SK-N-SH (cell line): ENCODE data around the gene PLK2. TPM values are rescaled to one million over a fixed set of nuclear protein-coding genes. Genes with fewer than 3 reads are reported as not detected.

Source experiments
- CTCF ChIA-PET: fragments of 300-600, 350-600 bp; formaldehyde crosslinking; extraction: SDS; loops from one replicate; lab custom pipeline; 2021; lab: Yijun Ruan, JAX
- POLR2A ChIA-PET: fragments of 350-600 bp; sonication (Branson Sonifier 250); formaldehyde crosslinking; extraction: SDS; loops from one replicate; lab custom pipeline; 2020; ENCODE audit warnings: antibody characterized with exemption, inconsistent platforms; lab: Yijun Ruan, JAX
- DNase-seq: peaks from one replicate; pipeline ENCODE4 v3.0.0; 2012
- H2AFZ ChIP-seq: fragments of 200-600 bp; sonication (generic); 2 replicates; pipeline ENCODE4 v1.8.1; 2016; ENCODE audit warnings: antibody characterized with exemption, mild to moderate bottlenecking, low read depth
- H3F3A ChIP-seq: fragments of 200-600 bp; sonication (generic); replicated peaks from 2 replicates; pipeline ENCODE3; 2016; ENCODE audit warnings: antibody characterized with exemption, mild to moderate bottlenecking; ENCODE audit not compliant: insufficient read depth
- H3K27ac ChIP-seq, 2 experiments: fragments of 200-500 bp in 1 of 2; fragments of 200-600 bp in 1 of 2; sonication (Bioruptor generic) in 1 of 2; sonication (generic), shearing (Covaris generic) in 1 of 2; 2 replicates each; pipeline versions ENCODE4 v1.5.1 to v1.6.1; 2014 to 2016; ENCODE audit warnings: low read depth in 2 of 2, inconsistent platforms in 1 of 2, low read length in 1 of 2, mild to moderate bottlenecking in 1 of 2, mixed read lengths in 1 of 2
- H3K27me3 ChIP-seq: fragments of 200-600 bp; sonication (generic), shearing (Covaris generic); 2 replicates; pipeline ENCODE4 v1.6.1; 2016; ENCODE audit warnings: mixed run types; ENCODE audit not compliant: insufficient read depth
- H3K36me3 ChIP-seq, 2 experiments: fragments of 200-500 bp in 1 of 2; fragments of 200-600 bp in 1 of 2; sonication (Bioruptor generic) in 1 of 2; sonication (generic) in 1 of 2; replicated peaks in 1 of 2; 2 replicates each; pipeline versions ENCODE3 to v1.5.1; 2014 to 2016; ENCODE audit warnings: low read length in 1 of 2, mild to moderate bottlenecking in 1 of 2; ENCODE audit not compliant: insufficient read depth in 2 of 2, control insufficient read depth in 1 of 2
- H3K4me1 ChIP-seq, 2 experiments: fragments of 200-500 bp in 1 of 2; fragments of 200-600 bp in 1 of 2; sonication (Bioruptor generic) in 1 of 2; sonication (generic), shearing (Covaris generic) in 1 of 2; 2 replicates each; pipeline versions ENCODE4 v1.5.1 to v1.6.1; 2014 to 2016; ENCODE audit warnings: low read depth in 1 of 2, low read length in 1 of 2, mixed run types in 1 of 2; ENCODE audit not compliant: insufficient read depth in 2 of 2, control insufficient read depth in 1 of 2
- H3K4me2 ChIP-seq: fragments of 200-600 bp; sonication (generic), shearing (Covaris generic); 2 replicates; pipeline ENCODE4 v1.6.1; 2017; ENCODE audit warnings: mixed run types
- H3K4me3 ChIP-seq, 2 experiments: fragments of 200-500 bp in 1 of 2; fragments of 200-600 bp in 1 of 2; sonication (Bioruptor generic) in 1 of 2; sonication (generic), shearing (Covaris generic) in 1 of 2; 2 replicates each; pipeline versions ENCODE4 v1.5.1 to v1.8.1; 2014 to 2016; ENCODE audit warnings: low read depth in 2 of 2, inconsistent platforms in 1 of 2, low read length in 1 of 2, mild to moderate bottlenecking in 1 of 2, mixed read lengths in 1 of 2, moderate library complexity in 1 of 2
- H3K79me2 ChIP-seq: fragments of 200-600 bp; sonication (generic); 2 replicates; pipeline ENCODE4 v1.8.1; 2017; ENCODE audit warnings: mild to moderate bottlenecking; ENCODE audit not compliant: insufficient read depth
- H3K9ac ChIP-seq: fragments of 200-600 bp; sonication (generic); 2 replicates; pipeline ENCODE4 v1.6.1; 2017; ENCODE audit warnings: mixed run types
- H3K9me2 ChIP-seq: fragments of 200-600 bp; sonication (generic); 2 replicates; pipeline ENCODE4 v1.6.1; 2017; ENCODE audit warnings: mixed run types
- H3K9me3 ChIP-seq: fragments of 200-600 bp; sonication (generic); 2 replicates; pipeline ENCODE4 v1.6.1; 2017; ENCODE audit warnings: mixed run types, mild to moderate bottlenecking, moderate library complexity
- H4K20me1 ChIP-seq: fragments of 200-600 bp; sonication (generic); 2 replicates; pipeline ENCODE4 v1.6.1; 2017; ENCODE audit warnings: mild to moderate bottlenecking, mixed run types; ENCODE audit not compliant: insufficient read depth
- CTCF ChIP-seq: fragments of 200-600 bp; sonication (generic); IDR thresholded peaks from 2 replicates; pipeline ENCODE4 v1.6.1; 2017; ENCODE audit warnings: antibody characterized with exemption, mild to moderate bottlenecking, moderate library complexity
- EP300 ChIP-seq, 2 experiments: IDR thresholded peaks; 2 replicates each; pipeline versions ENCODE4 v1.4.0 to v1.6.1; 2012; ENCODE audit warnings: borderline replicate concordance in 1 of 2, low read depth in 1 of 2, low read length in 1 of 2
- MAX ChIP-seq: IDR thresholded peaks from 2 replicates; pipeline ENCODE4 v1.4.0; 2012; ENCODE audit warnings: low read depth
- PBX3 ChIP-seq: IDR thresholded peaks from 2 replicates; pipeline ENCODE4; 2012
- RAD21 ChIP-seq: IDR thresholded peaks from 2 replicates; pipeline ENCODE4 v1.6.1; 2012; ENCODE audit warnings: mild to moderate bottlenecking, low read length
- REST ChIP-seq: IDR thresholded peaks from 2 replicates; pipeline ENCODE4 v1.6.1; 2012; ENCODE audit warnings: mild to moderate bottlenecking, low read depth, low read length, moderate library complexity
- RXRA ChIP-seq: IDR thresholded peaks from 2 replicates; pipeline ENCODE4 v1.4.0; 2012; ENCODE audit warnings: low read depth, mild to moderate bottlenecking, borderline replicate concordance
- SMC3 ChIP-seq: IDR thresholded peaks from 2 replicates; pipeline ENCODE4 v1.6.1; 2012; ENCODE audit warnings: low read depth, low read length, improper control_type of control experiment
- TEAD4 ChIP-seq: IDR thresholded peaks from 2 replicates; pipeline ENCODE4 v1.4.0; 2012; ENCODE audit warnings: mild to moderate bottlenecking, borderline replicate concordance; ENCODE audit not compliant: insufficient read depth
- USF1 ChIP-seq: IDR thresholded peaks from 2 replicates; pipeline ENCODE4 v1.4.0; 2012; ENCODE audit warnings: low read depth, borderline replicate concordance
- USF2 ChIP-seq: fragments of 150-350 bp; IDR thresholded peaks from 2 replicates; pipeline ENCODE4 v1.6.1; 2017; ENCODE audit warnings: antibody characterized with exemption, low read length, low read depth, borderline replicate concordance
- YY1 ChIP-seq: IDR thresholded peaks from 2 replicates; pipeline ENCODE4 v1.4.0; 2012; ENCODE audit warnings: low read depth, mild to moderate bottlenecking
- ZBTB33 ChIP-seq: IDR thresholded peaks from 2 replicates; pipeline ENCODE4 v1.4.0; 2012; ENCODE audit warnings: low read depth, borderline replicate concordance
- WGBS: methylation state at CpG from one replicate; pipeline ENCODE4 v1.1.6; 2017; ENCODE audit warnings: low lambda C conversion rate; 5-methylcytosine and 5-hydroxymethylcytosine counted together
- polyA plus RNA-seq, 3 experiments: library from polyadenylated mRNA; depleted of rRNA; stranded (reverse); fragments of >200 nt; gene quantifications; 2 replicates each; pipeline ENCODE4 v1.2.3, GENCODE V29; 2012

PLK2 gene
- polyA plus RNA-seq, 1 of the 3 experiments (the other 2 are of a cell fraction), result 157 TPM

GRCh38 chr5:58405175-58405574 lies 54.7 kb downstream of the PLK2 start:
- H3K36me3 ChIP-seq, result no peaks in the 10 kb centered on the region
- no peaks in the 10 kb centered on the region for H3K9me2 ChIP-seq
- DNase-seq, result no peak
- CTCF ChIA-PET, result interaction anchor here (1.1 kb wide), 1 partner anchor 10 kb away, joined by 4 read pairs; no protein-coding TSS in a partner anchor
- H3K4me1 ChIP-seq, result peaks cover 0 to 9% of the 10 kb centered on the region in 2 experiments; a peak in 2 of 4 replicates
- no peak overlapping the region for H3K4me3 ChIP-seq
- no peaks in the 10 kb centered on the region for H3K9me3 ChIP-seq
- H3F3A ChIP-seq, result peaks cover 12% of the 10 kb centered on the region
- H3K79me2 ChIP-seq, result no peaks in the 10 kb centered on the region
- 50% methylated on average over 2 of the region's 2 CpGs for WGBS
- no peak overlapping the region for H3K27ac ChIP-seq
- no peak overlapping the region for H3K4me2 ChIP-seq
- no peaks in the 10 kb centered on the region for H4K20me1 ChIP-seq
- POLR2A ChIA-PET, result no interaction called here
- TF ChIP-seq SMC3, result no peak
- TF ChIP-seq PBX3, result no peak
- no peak for TF ChIP-seq USF2
- no peak for TF ChIP-seq ZBTB33
- TF ChIP-seq USF1, result no peak
- TF ChIP-seq RAD21, result no peak
- no peak for TF ChIP-seq CTCF
- TF ChIP-seq TEAD4, result no peak
- no peak for TF ChIP-seq EP300 (IDR thresholded peaks at IDR 0.05; ENCODE audit: borderline replicate concordance in 1 of 2, low read depth in 1 of 2, low read length in 1 of 2)
- TF ChIP-seq MAX, result no peak
- no peak for TF ChIP-seq RXRA
- TF ChIP-seq YY1, result no peak
- no peak for TF ChIP-seq REST
- H3K9ac ChIP-seq, result no peak overlapping the region
- no peak overlapping the region for H2AFZ ChIP-seq
- H3K27me3 ChIP-seq, result no peaks in the 10 kb centered on the region
